Endothelial cell of umbilical vein (primary cell): Measurements from ENCODE around the gene HABP4. TPM values are rescaled to one million over a fixed set of nuclear protein-coding genes. Genes with fewer than 3 reads are reported as not detected.

Experiments
- BruUV-seq: library from RNA; stranded (reverse); fragments of 400-500 nt; replicated peaks from 2 replicates; lab custom pipeline; 2021; lab: Mats Ljungman, UMichigan
- CTCF ChIA-PET: fragments of 300-600, 350-600 bp; sonication (Branson Sonifier 250); formaldehyde crosslinking; loops from one replicate; lab custom pipeline; 2021; ENCODE audit warnings: antibody characterized with exemption, inconsistent platforms; lab: Charles Lee
- POLR2A ChIA-PET: fragments of 300-600, 350-600 bp; sonication (Branson Sonifier 250); formaldehyde crosslinking; loops from one replicate; lab custom pipeline; 2021; ENCODE audit warnings: antibody characterized with exemption, inconsistent platforms; lab: Charles Lee
- DNase-seq: peaks from one replicate; pipeline ENCODE4 v3.0.0-alpha.2; 2011; ENCODE audit warnings: low read depth, low spot score
- FAIRE-seq: peaks from 2 replicates; lab custom pipeline; 2011; peaks lifted over from hg19 to GRCh38; lab: Jason Lieb, UNC
- H2AFZ ChIP-seq: 2 replicates; pipeline ENCODE4 v1.6.0; 2012; ENCODE audit warnings: low read depth, low read length, control low read depth, inconsistent platforms
- H3K27ac ChIP-seq: 2 replicates; pipeline ENCODE4 v1.5.1; 2011; ENCODE audit warnings: low read depth, mild to moderate bottlenecking, control low read depth, low read length, moderate library complexity; ENCODE audit not compliant: insufficient read depth
- H3K27me3 ChIP-seq, 2 experiments: 2 replicates each; pipeline versions ENCODE4 v1.6.0 to v1.6.1; 2011; ENCODE audit warnings: low read length in 2 of 2, mixed read lengths in 1 of 2; ENCODE audit not compliant: control insufficient read depth in 2 of 2, insufficient read depth in 2 of 2
- H3K36me3 ChIP-seq, 2 experiments: 2 replicates in 1 of 2; 3 replicates in 1 of 2; pipeline ENCODE4 v1.5.1; 2011; ENCODE audit warnings: low read length in 2 of 2, mild to moderate bottlenecking in 1 of 2, moderate library complexity in 1 of 2; ENCODE audit not compliant: control insufficient read depth in 2 of 2, insufficient read depth in 2 of 2; ENCODE audit errors: extremely low read depth in 1 of 2
- H3K4me1 ChIP-seq: 3 replicates; pipeline ENCODE4 v1.5.1; 2011; ENCODE audit warnings: mild to moderate bottlenecking, low read length; ENCODE audit not compliant: control insufficient read depth, insufficient read depth; ENCODE audit errors: extremely low read depth
- H3K4me2 ChIP-seq: 2 replicates; pipeline ENCODE4 v1.6.1; 2011; ENCODE audit warnings: low read length, control low read depth, mixed read lengths; ENCODE audit not compliant: insufficient read depth
- H3K4me3 ChIP-seq, 3 experiments: fragments of 200-600 bp in 1 of 3; sonication (generic), shearing (Covaris generic) in 1 of 3; replicated peaks in 1 of 3; 2 replicates each; pipeline ENCODE4 v1.5.1; 2011 to 2016; ENCODE audit warnings: control low read depth in 3 of 3, low read length in 3 of 3, mild to moderate bottlenecking in 2 of 3, inconsistent platforms in 1 of 3, low read depth in 1 of 3, moderate library complexity in 1 of 3; ENCODE audit not compliant: insufficient read depth in 1 of 3
- H3K79me2 ChIP-seq: 2 replicates; pipeline ENCODE4 v1.6.0; 2012; ENCODE audit warnings: low read length, inconsistent platforms; ENCODE audit not compliant: control insufficient read depth, insufficient read depth
- H3K9ac ChIP-seq: replicated peaks from 2 replicates; pipeline ENCODE3; 2011; ENCODE audit warnings: low read length, control low read depth; ENCODE audit not compliant: insufficient read depth; ENCODE audit errors: extremely low read depth
- H3K9me1 ChIP-seq: replicated peaks from 3 replicates; pipeline ENCODE4 v1.6.0; 2011; ENCODE audit warnings: mild to moderate bottlenecking, low read length; ENCODE audit not compliant: control insufficient read depth, insufficient read depth; ENCODE audit errors: extremely low read depth
- H3K9me3 ChIP-seq: replicated peaks from 2 replicates; pipeline ENCODE4 v1.5.1; 2012; ENCODE audit warnings: low read length, inconsistent platforms; ENCODE audit not compliant: control insufficient read depth, insufficient read depth
- H4K20me1 ChIP-seq: replicated peaks from 2 replicates; pipeline ENCODE3; 2011; ENCODE audit warnings: mild to moderate bottlenecking, low read length; ENCODE audit not compliant: control insufficient read depth, insufficient read depth; ENCODE audit errors: extremely low read depth
- CTCF ChIP-seq, 2 donors: IDR thresholded peaks; 1 replicate in 1 of 2; 2 replicates in 1 of 2; pipeline ENCODE4 v1.5.1; 2011; ENCODE audit warnings: low read length in 2 of 2, mild to moderate bottlenecking in 2 of 2, moderate library complexity in 2 of 2, control low read depth in 1 of 2, inconsistent platforms in 1 of 2, low read depth in 1 of 2; ENCODE audit not compliant: insufficient read depth in 1 of 2; ENCODE audit errors: extremely low read depth in 1 of 2
- EZH2 ChIP-seq: IDR thresholded peaks from 2 replicates; pipeline ENCODE4 v1.6.1; 2012; ENCODE audit warnings: borderline replicate concordance, low read depth, mild to moderate bottlenecking, moderate library complexity, low read length, inconsistent platforms; ENCODE audit not compliant: severe bottlenecking
- FOS ChIP-seq: IDR thresholded peaks from 2 replicates; pipeline ENCODE4 v1.6.1; 2011; ENCODE audit warnings: mild to moderate bottlenecking, low read length, moderate library complexity, borderline replicate concordance; ENCODE audit not compliant: insufficient read depth
- GATA2 ChIP-seq: IDR thresholded peaks from 2 replicates; pipeline ENCODE4 v1.7.0; 2011; ENCODE audit warnings: low read depth, mild to moderate bottlenecking, moderate library complexity, mixed read lengths, low read length; ENCODE audit not compliant: insufficient read length, insufficient read depth
- JUN ChIP-seq: IDR thresholded peaks from 2 replicates; pipeline ENCODE4 v1.6.1; 2011; ENCODE audit warnings: borderline replicate concordance, low read depth; ENCODE audit not compliant: insufficient read length, insufficient read depth
- MAX ChIP-seq: IDR thresholded peaks from 2 replicates; pipeline ENCODE4 v1.6.1; 2011; ENCODE audit not compliant: insufficient read depth, insufficient read length
- MYC ChIP-seq: IDR thresholded peaks from one replicate; pipeline ENCODE4 v1.6.1; 2011; ENCODE audit warnings: mild to moderate bottlenecking, low read depth, low read length
- POLR2A ChIP-seq: IDR thresholded peaks from 2 replicates; pipeline ENCODE4 v1.6.1; 2012; ENCODE audit warnings: low read depth, mild to moderate bottlenecking, control low read depth, low read length
- POLR2AphosphoS5 ChIP-seq: IDR thresholded peaks from 2 replicates; pipeline ENCODE4 v1.6.1; 2012; ENCODE audit warnings: low read depth, mild to moderate bottlenecking, control low read depth, low read length, moderate library complexity; ENCODE audit not compliant: insufficient read depth
- dilution Hi-C: fragments of 300-500 bp; cut with MboI; formaldehyde crosslinking; loops from one replicate; pipeline ENCODE4 v1.15.0; 2019; ENCODE audit warnings: low sequenced_read_pairs; ENCODE audit not compliant: extremely low pct_ligation_motif_present
- intact Hi-C: fragments of 100-400 bp; cut with micrococcal nuclease; formaldehyde crosslinking; loops from one replicate; pipeline ENCODE4 v1.10.0; 2022
- polyA plus RNA-seq, 4 experiments: library from polyadenylated mRNA; depleted of rRNA in 3 of 4; stranded (reverse) in 3 of 4; unstranded in 1 of 4; fragments of >200 nt; gene quantifications; 2 replicates each; pipeline versions ENCODE4 v1.2.1 to v1.2.3, GENCODE V29; 2011 to 2012; ENCODE audit warnings: missing spikeins in 1 of 4
- total RNA-seq: library from RNA; stranded (reverse); gene quantifications from 2 replicates; pipeline ENCODE4 v1.2.3, GENCODE V29; 2021

The HABP4 gene
- total and polyA plus RNA-seq, 2 donors (not counting 3 experiments of a cell fraction or from before 2014, with no cell fraction given), result 4.6 to 11.1 TPM

- Histone ChIP-seq H2AFZ (peak overlapping the region; percentile 18), H3K9ac (peak overlapping the region; percentile 77), H3K36me3 (no peaks in the 10 kb centered on the region), H3K27me3 (no peaks in the 10 kb centered on the region), H3K4me3 (peak overlapping the region; percentile 39 to 75 (median 50)), H4K20me1 (no peaks in the 10 kb centered on the region), H3K27ac (peak overlapping the region; percentile 92), H3K79me2 (peaks cover 28% of the 10 kb centered on the region), H3K9me1 (no peaks in the 10 kb centered on the region), H3K9me3 (no peaks in the 10 kb centered on the region), H3K4me2 (peak overlapping the region; percentile 91), H3K4me1 (peaks cover 27% of the 10 kb centered on the region)
- ChIA-PET CTCF (interaction anchor here (1.3 kb wide), 1 partner anchor 91 kb away, joined by 5 read pairs; no protein-coding TSS in a partner anchor), POLR2A (no interaction called here)
- intact Hi-C loops (loop anchor here (1.0 to 10.0 kb wide), 7 partner anchors 36 to 996 kb away; partner anchors contain the start of genes SLC35D2 and TDRD7), dilution Hi-C loops (no loop called here)
- BruUV-seq, result TSS peak; percentile 79
- DNase-seq (peak; percentile 62), FAIRE-seq (no peak)
- TF ChIP-seq POLR2AphosphoS5 (peak; percentile 71), GATA2 (no peak), POLR2A (peak; percentile 40)
Measured at GRCh38 chr9:96418920-96419690, 30.9 kb upstream of the HABP4 start.

GRCh38 chr9:96419691-96419969 lies 30.3 kb upstream of the HABP4 start:
- Histone ChIP-seq H4K20me1 (no peaks in the 10 kb centered on the region), H3K36me3 (no peaks in the 10 kb centered on the region), H3K27ac (peak overlapping the region; percentile 92), H2AFZ (no peak overlapping the region), H3K4me2 (peak overlapping the region; percentile 91), H3K27me3 (no peaks in the 10 kb centered on the region), H3K4me1 (peaks cover 27% of the 10 kb centered on the region), H3K4me3 (peak overlapping the region in 2 of 3 experiments; percentile 50 to 75), H3K9me1 (no peaks in the 10 kb centered on the region), H3K9me3 (no peaks in the 10 kb centered on the region), H3K79me2 (peaks cover 23% of the 10 kb centered on the region), H3K9ac (peak overlapping the region; percentile 77)
- FAIRE-seq (no peak), DNase-seq (peak; percentile 30)
- POLR2A ChIA-PET, result no interaction called here
- BruUV-seq, result no TSS peak
- intact Hi-C loops (loop anchor here (1.0 to 10.0 kb wide), 3 partner anchors 92 to 995 kb away; partner anchors contain the start of gene TDRD7), dilution Hi-C loops (no loop called here)
- TF ChIP-seq EZH2 (no peak), MAX (no peak), MYC (no peak), POLR2A (no peak), FOS (no peak), JUN (no peak), GATA2 (no peak), CTCF (IDR thresholded peaks at IDR 0.05; ENCODE audit: extremely low read depth in 1 of 2, insufficient read depth in 1 of 2, low read depth in 1 of 2, low read length in 2 of 2) (no peak), POLR2AphosphoS5 (no peak)
- CTCF ChIA-PET, result interaction anchor here (1.3 kb wide), 1 partner anchor 92 kb away, joined by 5 read pairs; no protein-coding TSS in a partner anchor
